Measurements from ENCODE around the gene GYS2.
"Not testable (repeated sequence)": the region's sequence is repeated elsewhere in the genome, so short reads cannot be mapped to it uniquely, and the experiment has no call there.

The GYS2 gene

GRCh38 chr12:21599143-21599999 lies 5.3 kb downstream of the GYS2 start:
- DNase-seq = no peak

GRCh38 chr12:21598651-21599050 lies 6.0 kb downstream of the GYS2 start:
- no peak for DNase-seq

- DNase-seq = not testable (repeated sequence)
Observed at GRCh38 chr12:21595356-21595755, 9.3 kb downstream of the GYS2 start.

- no peak for DNase-seq
Observed at GRCh38 chr12:21585485-21585884, 19.2 kb downstream of the GYS2 start.

DNA sequence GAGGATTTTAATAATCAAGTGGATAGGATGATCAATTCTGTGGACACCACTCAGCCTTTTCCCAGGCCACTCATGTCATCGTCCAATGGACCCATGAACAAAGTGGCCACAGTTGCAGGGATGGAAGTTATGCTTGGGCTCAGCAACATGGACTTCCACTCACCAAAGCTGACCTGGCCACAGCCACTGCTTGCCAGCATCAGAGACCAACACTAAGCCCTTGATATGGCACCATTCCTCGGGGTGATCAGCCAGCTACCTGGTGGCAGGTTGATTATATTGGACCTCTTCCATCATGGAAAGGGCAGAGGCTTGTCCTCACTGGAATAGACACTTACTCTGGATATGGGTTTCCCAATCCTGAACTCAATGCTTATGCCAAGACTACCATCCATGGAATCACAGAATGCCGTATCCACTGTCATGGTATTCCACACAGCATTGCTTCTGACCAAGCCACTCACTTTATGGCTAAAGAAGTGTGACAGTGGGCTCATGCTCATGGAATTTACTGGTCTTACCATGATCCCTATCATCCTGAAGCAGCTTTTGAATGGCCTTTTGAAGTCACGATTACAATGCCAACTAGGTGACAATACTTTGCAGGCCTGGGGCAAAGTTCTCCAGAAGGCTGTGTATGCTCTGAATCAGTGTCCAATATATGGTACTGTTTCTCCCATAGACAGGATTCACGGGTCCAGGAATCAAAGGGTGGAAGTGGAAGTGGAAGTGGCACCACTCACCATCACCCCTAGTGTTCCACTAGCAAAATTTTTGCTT lies 20.1 kb downstream of the GYS2 start:
- not testable (repeated sequence) for DNase-seq

DNA sequence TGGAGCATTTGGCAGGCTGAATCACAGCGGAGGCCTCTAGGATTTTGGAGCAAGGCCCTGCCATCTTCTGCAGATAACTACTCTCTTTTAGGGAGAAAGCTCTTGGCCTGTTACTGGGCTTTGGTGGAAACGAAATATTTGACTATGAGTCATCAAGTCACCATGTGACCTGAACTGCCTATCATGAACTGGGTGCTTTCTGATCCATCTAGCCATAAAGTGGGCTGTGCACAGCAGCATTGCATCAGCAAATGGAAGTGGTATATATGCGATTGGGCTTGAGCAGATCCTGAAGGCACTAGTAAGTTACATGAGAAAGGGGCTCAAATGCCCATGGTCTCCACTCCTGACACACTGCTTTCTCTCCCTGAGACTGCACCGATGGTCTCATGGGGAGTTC lies 21.1 kb downstream of the GYS2 start:
- no peak for DNase-seq

GRCh38 chr12:21580748-21581516 lies 23.7 kb downstream of the GYS2 start:
- DNase-seq = no peak

DNA sequence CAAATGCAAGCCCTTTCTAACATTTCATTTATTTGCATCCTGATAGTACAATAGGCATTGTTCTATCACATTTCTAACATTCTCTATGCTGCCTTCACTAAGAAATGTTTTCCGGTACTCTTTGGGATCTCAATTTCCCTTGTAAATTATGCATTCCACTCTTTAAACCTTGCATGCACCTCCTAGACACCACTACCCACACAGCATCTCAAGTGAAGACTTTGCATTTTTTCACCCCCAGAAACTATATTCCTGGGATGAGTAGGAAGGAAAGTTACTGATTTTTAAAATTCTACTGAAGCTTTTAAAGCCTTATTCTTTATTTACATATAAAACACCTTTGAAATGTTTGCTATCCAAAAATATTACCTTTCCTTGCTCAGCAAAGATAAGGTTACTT lies 27.1 kb downstream of the GYS2 start:
- no peak for DNase-seq

- DNase-seq = no peak
Observed at GRCh38 chr12:21576431-21576830, 28.2 kb downstream of the GYS2 start.

DNA sequence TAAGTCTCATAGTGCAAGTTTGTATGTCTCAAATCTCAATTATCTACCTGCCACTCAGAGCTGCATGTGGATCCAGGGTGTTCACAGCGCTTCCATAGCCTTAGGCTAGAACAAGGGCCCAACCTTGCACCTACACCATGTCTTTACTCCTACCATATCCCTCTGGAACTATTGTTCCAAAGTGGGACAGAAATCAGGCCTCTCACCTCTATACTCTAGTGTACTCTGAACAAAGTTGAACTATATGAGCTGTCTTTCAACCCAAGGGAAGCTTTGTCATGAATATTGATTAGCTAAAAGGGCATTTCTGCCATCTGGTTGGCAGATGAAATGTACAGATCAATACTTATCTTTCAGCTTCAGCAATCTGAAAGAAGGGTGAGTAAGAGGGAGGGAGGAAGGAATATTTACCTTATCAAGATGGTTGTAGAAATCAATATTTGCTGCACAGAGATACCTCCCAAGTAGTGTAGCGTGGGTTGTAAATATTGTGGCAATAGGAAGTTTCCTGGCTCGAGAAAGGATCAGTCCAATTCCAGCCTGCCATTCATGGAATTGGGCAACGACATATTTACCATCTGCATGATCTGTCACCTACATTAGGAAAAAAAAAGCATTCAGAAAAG lies 30.8 kb downstream of the GYS2 start:
- no peak for DNase-seq

DNA sequence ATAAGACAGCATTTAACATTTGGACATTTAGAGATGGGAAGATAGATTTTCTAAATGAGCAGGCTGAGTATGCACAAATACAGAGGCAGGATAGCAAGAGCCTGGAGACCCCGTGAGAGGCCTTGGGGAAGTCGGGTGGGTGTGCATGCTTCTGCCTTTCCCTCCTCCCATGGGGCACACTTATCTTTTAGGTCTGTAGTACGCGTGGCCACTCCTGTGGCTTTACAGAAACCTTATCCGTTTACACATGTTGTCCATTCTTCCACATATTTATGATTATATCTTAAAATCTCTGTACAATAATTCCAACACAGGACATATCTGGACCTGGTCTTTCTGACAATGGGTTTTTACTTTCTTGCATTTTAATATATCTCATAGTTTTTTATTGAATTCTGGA lies 33.6 kb downstream of the GYS2 start:
- no peak for DNase-seq

GRCh38 chr12:21568115-21568514 lies 36.5 kb downstream of the GYS2 start:
- DNase-seq = no peak

- no peak for DNase-seq
Observed at GRCh38 chr12:21566907-21567394, 37.7 kb downstream of the GYS2 start.

- DNase-seq = no peak
Observed at GRCh38 chr12:21566223-21566906, 38.3 kb downstream of the GYS2 start.

- DNase-seq = no peak
Observed at GRCh38 chr12:21562859-21563258, 41.8 kb downstream of the GYS2 start.

GRCh38 chr12:21561158-21561557 lies 43.5 kb downstream of the GYS2 start:
- DNase-seq = no peak

DNA sequence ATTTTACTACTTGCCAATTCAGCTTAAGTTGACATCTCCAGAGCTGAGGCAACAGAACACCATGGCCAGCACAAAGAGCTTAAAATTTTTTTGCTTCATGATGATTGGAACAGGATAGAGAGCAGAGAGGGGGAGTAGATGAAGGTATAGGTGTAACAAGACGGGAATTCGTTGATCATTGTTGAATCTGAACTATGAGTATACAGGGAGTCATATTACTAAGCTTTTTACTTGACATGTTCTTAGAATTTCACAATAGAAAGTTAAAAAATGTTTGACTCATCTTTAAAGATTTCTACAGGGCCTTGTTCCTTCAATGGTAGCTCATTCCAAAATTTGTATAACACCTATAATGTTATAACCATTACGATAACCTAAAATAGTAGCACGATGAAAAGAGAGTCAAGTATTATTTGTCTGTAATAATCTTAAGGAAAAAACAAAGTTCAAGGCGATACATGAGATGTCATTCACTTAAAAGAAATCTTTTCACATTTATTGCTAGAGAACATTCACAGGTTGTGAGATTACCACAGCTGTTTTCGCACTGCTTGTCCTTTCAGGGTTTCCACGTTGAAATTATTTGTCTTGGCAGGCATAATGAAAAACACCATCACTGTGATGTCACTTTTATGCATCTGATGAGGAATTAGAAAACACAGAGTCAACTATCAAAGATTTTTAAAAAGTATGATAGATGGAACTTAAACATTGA lies 44.6 kb downstream of the GYS2 start:
- DNase-seq = no peak

- no peak for DNase-seq
Observed at GRCh38 chr12:21558100-21558679, 46.5 kb downstream of the GYS2 start.

DNA sequence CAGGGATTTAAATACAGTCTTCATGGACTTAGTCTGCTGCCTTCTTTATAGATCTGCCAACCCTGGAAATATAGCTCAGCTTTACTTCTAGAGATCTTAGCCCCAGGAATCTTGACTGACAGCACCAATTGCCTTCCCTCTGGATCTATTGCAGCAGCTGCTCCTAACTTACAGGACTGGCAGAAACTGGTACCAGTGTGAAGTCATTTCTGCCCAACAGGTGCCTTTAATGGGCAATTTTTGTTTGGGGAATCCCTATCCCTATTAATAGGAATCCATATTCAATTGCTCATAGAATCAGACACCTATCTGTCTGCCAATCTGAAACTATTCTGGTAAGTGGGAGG lies 51.3 kb downstream of the GYS2 start:
- no peak for DNase-seq

GRCh38 chr12:21552635-21553328 lies 51.9 kb downstream of the GYS2 start:
- no peak for DNase-seq
